ENCODE results near the gene SMURF2.
A peak's percentile ranks its signal among the peaks of the same experiment; 100 is the strongest.
"Not testable (repeated sequence)": the region's sequence is repeated elsewhere in the genome, so short reads cannot be mapped to it uniquely, and the experiment has no call there.

Gene SMURF2

GRCh38 chr17:64661976-64662773, at the start of gene SMURF2:
TSS of gene SMURF2 (minus strand) at chr17:64662307. CDS start at chr17:64661880, 427 bp downstream.
- peak; percentile 77 for DNase-seq

GRCh38 chr17:64709481-64709880, 47.4 kb upstream of the SMURF2 start:
- no peak for DNase-seq

- DNase-seq: no peak
These were observed 45.0 kb upstream of the SMURF2 start for GRCh38 chr17:64707050-64707591.

GRCh38 chr17:64706224-64707049, 44.3 kb upstream of the SMURF2 start:
- DNase-seq: no peak

GRCh38 chr17:64702815-64703214, 40.7 kb upstream of the SMURF2 start:
- no peak for DNase-seq

- DNase-seq: no peak
These were observed 36.6 kb upstream of the SMURF2 start for GRCh38 chr17:64698725-64699124.

- DNase-seq: no peak
These were observed 32.1 kb upstream of the SMURF2 start for GRCh38 chr17:64694207-64694606.

GRCh38 chr17:64692187-64692586, 30.1 kb upstream of the SMURF2 start:
- DNase-seq: no peak

GRCh38 chr17:64689106-64689505, 27.0 kb upstream of the SMURF2 start:
- no peak for DNase-seq

- DNase-seq: no peak
These were observed 26.4 kb upstream of the SMURF2 start for GRCh38 chr17:64688481-64688880.

- DNase-seq: no peak
These were observed 25.9 kb upstream of the SMURF2 start for GRCh38 chr17:64687961-64688360.

- no peak for DNase-seq
These were observed 25.3 kb upstream of the SMURF2 start for GRCh38 chr17:64687376-64687775.

- DNase-seq: no peak
These were observed 24.6 kb upstream of the SMURF2 start for GRCh38 chr17:64686705-64687104.

- no peak for DNase-seq
These were observed 23.6 kb upstream of the SMURF2 start for GRCh38 chr17:64685705-64686104.

- DNase-seq: no peak
These were observed 21.7 kb upstream of the SMURF2 start for GRCh38 chr17:64683796-64684195.

GRCh38 chr17:64682261-64683181, 20.4 kb upstream of the SMURF2 start:
- no peak for DNase-seq

GRCh38 chr17:64679710-64680216, 17.7 kb upstream of the SMURF2 start:
- no peak for DNase-seq

- DNase-seq: no peak
These were observed 14.7 kb upstream of the SMURF2 start for GRCh38 chr17:64676763-64677162.

GRCh38 chr17:64670843-64671590, 8.9 kb upstream of the SMURF2 start:
- DNase-seq: not testable (repeated sequence)

- DNase-seq: not testable (repeated sequence)
These were observed 6.0 kb upstream of the SMURF2 start for GRCh38 chr17:64667807-64668721.
